ENCODE measurements around the gene ARFIP1.

Gene ARFIP1

DNA sequence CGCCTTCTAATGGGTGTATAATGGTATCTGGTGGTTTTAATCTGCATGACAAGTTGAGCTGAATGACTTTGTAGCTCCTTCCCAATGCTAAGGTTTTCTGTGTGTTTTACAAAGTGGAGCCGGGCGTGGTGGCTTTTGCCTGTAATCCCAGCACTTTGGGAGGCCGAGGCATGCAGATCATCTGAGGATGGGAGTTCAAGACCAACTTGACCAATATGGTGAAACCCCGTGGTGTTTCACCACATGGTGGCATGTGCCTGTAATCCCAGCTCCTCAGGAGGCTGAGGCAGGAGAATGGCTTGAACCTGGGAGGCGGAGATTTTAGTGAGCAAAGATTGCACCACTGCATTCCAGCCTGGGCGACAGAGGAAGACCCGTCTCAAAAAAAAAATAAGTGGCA is 28.9 kb downstream of the ARFIP1 start:
- Histone ChIP-seq H2BK120ac (ENCODE audit: low read depth, low read length) (no peak overlapping the region), H3K27me3 (ENCODE audit: insufficient read depth, low read length, poor library complexity) (no peaks in the 10 kb centered on the region), H4K5ac (ENCODE audit: low read length) (no peak overlapping the region), H4K8ac (ENCODE audit: low read depth, low read length) (no peak overlapping the region), H3K56ac (ENCODE audit: low read length) (no peak overlapping the region), H3K4me2 (ENCODE audit: low read length) (no peak overlapping the region), H3K9ac (ENCODE audit: low read length) (no peak overlapping the region), H3K36me3 (ENCODE audit: control insufficient read depth, insufficient read depth, low read length) (no peaks in the 10 kb centered on the region), H2BK5ac (ENCODE audit: low read length) (no peak overlapping the region), H3K18ac (ENCODE audit: low read length) (no peak overlapping the region), H3K79me2 (ENCODE audit: control insufficient read depth, insufficient read depth, low read length) (peaks cover 10% of the 10 kb centered on the region), H3K79me1 (ENCODE audit: low read length) (peaks cover 4% of the 10 kb centered on the region), H3K4me3 (ENCODE audit: low read length) (no peak overlapping the region), H2BK15ac (replicated peaks; ENCODE audit: low read depth) (no peak overlapping the region), H3K4ac (ENCODE audit: low read depth, low read length) (no peak overlapping the region), H3K4me1 (ENCODE audit: control insufficient read depth, low read depth, low read length) (no peaks in the 10 kb centered on the region), H3K23ac (ENCODE audit: low read length) (no peak overlapping the region), H2AK5ac (ENCODE audit: low read length) (no peak overlapping the region), H3K27ac (ENCODE audit: low read depth, low read length) (no peak overlapping the region)
- WGBS (ENCODE audit: extremely low coverage, insufficient coverage, low lambda C conversion rate) = no CpG with 5 or more reads among the region's 8 CpGs
- peak; percentile 48 for DNase-seq

DNA sequence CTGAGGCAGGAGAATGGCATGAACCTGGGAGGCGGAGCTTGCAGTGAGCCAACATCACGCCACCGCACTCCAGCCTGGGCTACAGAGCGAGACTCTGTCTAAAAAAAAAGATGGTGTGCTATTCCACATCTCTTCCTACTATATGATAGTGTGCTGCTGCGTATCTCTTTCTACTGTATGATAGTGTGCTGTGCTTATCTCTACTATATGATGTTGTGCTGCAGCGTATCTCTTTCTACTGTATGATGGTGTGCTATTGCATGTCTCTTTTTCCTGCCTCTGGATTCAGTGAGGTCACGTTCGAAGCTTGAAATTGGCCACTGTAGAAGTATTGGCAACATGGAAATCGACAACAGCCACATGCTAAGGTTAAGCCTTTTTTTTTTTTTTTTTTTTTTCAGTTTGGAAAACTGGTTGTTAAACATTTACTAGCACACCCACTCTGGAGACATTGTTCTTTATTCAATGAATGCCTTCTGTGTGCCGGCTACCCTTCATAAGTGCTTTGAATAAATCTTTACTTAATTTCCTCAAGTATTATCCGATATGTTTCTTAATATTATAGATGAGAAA is 31.0 kb downstream of the ARFIP1 start:
- Histone ChIP-seq H4K8ac (ENCODE audit: low read depth, low read length) (no peak overlapping the region), H3K4me2 (ENCODE audit: low read length) (no peak overlapping the region), H3K36me3 (ENCODE audit: control insufficient read depth, insufficient read depth, low read length) (no peaks in the 10 kb centered on the region), H3K79me1 (ENCODE audit: low read length) (peaks cover 5% of the 10 kb centered on the region), H2BK15ac (replicated peaks; ENCODE audit: low read depth) (no peak overlapping the region), H3K56ac (ENCODE audit: low read length) (no peak overlapping the region), H2BK5ac (ENCODE audit: low read length) (no peak overlapping the region), H3K27ac (ENCODE audit: low read depth, low read length) (no peak overlapping the region), H3K23ac (ENCODE audit: low read length) (no peak overlapping the region), H2BK120ac (ENCODE audit: low read depth, low read length) (no peak overlapping the region), H4K5ac (ENCODE audit: low read length) (no peak overlapping the region), H3K79me2 (ENCODE audit: control insufficient read depth, insufficient read depth, low read length) (peaks cover 8% of the 10 kb centered on the region), H3K18ac (ENCODE audit: low read length) (no peak overlapping the region), H3K4me1 (ENCODE audit: control insufficient read depth, low read depth, low read length) (no peaks in the 10 kb centered on the region), H3K27me3 (ENCODE audit: insufficient read depth, low read length, poor library complexity) (no peaks in the 10 kb centered on the region), H2AK5ac (ENCODE audit: low read length) (no peak overlapping the region), H3K4me3 (ENCODE audit: low read length) (no peak overlapping the region), H3K4ac (ENCODE audit: low read depth, low read length) (no peak overlapping the region), H3K9ac (ENCODE audit: low read length) (no peak overlapping the region)
- no CpG with 5 or more reads among the region's 11 CpGs for WGBS (ENCODE audit: extremely low coverage, insufficient coverage, low lambda C conversion rate)
- no peak for DNase-seq

DNA sequence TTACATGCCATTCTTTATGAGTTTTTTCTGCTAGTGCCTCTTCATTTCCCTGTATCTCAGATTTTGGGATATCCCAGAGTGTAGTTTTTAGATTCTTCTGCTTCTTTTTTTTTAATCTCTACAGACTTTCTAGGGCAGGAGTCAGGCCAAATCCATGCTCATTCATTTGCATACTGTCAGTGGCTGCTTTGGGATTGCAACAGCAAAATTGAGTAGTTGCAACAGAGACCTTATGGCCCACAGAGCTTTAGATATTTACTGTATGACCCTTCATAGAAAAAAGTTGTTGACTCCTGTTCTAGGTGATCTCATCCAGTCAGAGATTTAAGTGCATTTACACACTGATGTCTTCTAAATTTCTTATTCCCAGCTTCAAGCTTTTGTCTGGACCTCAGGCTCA is 35.3 kb downstream of the ARFIP1 start:
- no peak overlapping the region for H3K27ac ChIP-seq (ENCODE audit: low read depth, low read length)
- H3K9ac ChIP-seq (ENCODE audit: low read length) = no peak overlapping the region
- H2BK15ac ChIP-seq (replicated peaks; ENCODE audit: low read depth) = no peak overlapping the region
- H4K5ac ChIP-seq (ENCODE audit: low read length) = no peak overlapping the region
- H3K4me3 ChIP-seq (ENCODE audit: low read length) = no peak overlapping the region
- H3K27me3 ChIP-seq (ENCODE audit: insufficient read depth, low read length, poor library complexity) = no peaks in the 10 kb centered on the region
- no peak overlapping the region for H3K56ac ChIP-seq (ENCODE audit: low read length)
- H2AK5ac ChIP-seq (ENCODE audit: low read length) = no peak overlapping the region
- no peak overlapping the region for H3K18ac ChIP-seq (ENCODE audit: low read length)
- peaks cover 11% of the 10 kb centered on the region for H3K79me1 ChIP-seq (ENCODE audit: low read length)
- no peak overlapping the region for H2BK120ac ChIP-seq (ENCODE audit: low read depth, low read length)
- DNase-seq = no peak
- no peaks in the 10 kb centered on the region for H3K36me3 ChIP-seq (ENCODE audit: control insufficient read depth, insufficient read depth, low read length)
- H2BK5ac ChIP-seq (ENCODE audit: low read length) = no peak overlapping the region
- H3K79me2 ChIP-seq (ENCODE audit: control insufficient read depth, insufficient read depth, low read length) = peaks cover 3% of the 10 kb centered on the region
- H4K8ac ChIP-seq (ENCODE audit: low read depth, low read length) = no peak overlapping the region
- no peak overlapping the region for H3K4me2 ChIP-seq (ENCODE audit: low read length)
- H3K4ac ChIP-seq (ENCODE audit: low read depth, low read length) = no peak overlapping the region
- no peak overlapping the region for H3K23ac ChIP-seq (ENCODE audit: low read length)
- H3K4me1 ChIP-seq (ENCODE audit: control insufficient read depth, low read depth, low read length) = no peaks in the 10 kb centered on the region

DNA sequence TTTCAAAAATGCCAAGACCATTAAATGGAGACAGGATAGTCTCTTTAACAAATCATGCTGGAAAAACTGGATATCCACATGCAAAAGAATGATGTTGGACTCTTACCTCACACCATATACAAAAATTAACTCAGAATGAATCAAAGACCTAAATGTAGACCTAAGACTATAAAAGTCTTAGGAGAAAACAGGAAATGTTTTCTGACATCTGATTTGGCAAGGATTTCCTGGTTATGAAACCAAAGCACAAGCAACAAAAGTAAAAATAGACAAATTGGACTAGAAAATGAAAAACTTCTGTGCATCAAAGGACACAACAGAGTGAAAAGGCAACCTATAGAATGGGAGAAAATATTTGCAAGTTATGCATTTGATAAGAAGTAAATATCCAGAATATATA is 37.6 kb downstream of the ARFIP1 start:
- H3K4me1 ChIP-seq (ENCODE audit: control insufficient read depth, low read depth, low read length) = no peaks in the 10 kb centered on the region
- H2BK5ac ChIP-seq (ENCODE audit: low read length) = no peak overlapping the region
- H4K5ac ChIP-seq (ENCODE audit: low read length) = no peak overlapping the region
- H2BK120ac ChIP-seq (ENCODE audit: low read depth, low read length) = no peak overlapping the region
- no peaks in the 10 kb centered on the region for H3K27me3 ChIP-seq (ENCODE audit: insufficient read depth, low read length, poor library complexity)
- no peak overlapping the region for H3K4me2 ChIP-seq (ENCODE audit: low read length)
- no peaks in the 10 kb centered on the region for H3K36me3 ChIP-seq (ENCODE audit: control insufficient read depth, insufficient read depth, low read length)
- no peak overlapping the region for H3K4me3 ChIP-seq (ENCODE audit: low read length)
- H2BK15ac ChIP-seq (replicated peaks; ENCODE audit: low read depth) = no peak overlapping the region
- H3K56ac ChIP-seq (ENCODE audit: low read length) = no peak overlapping the region
- DNase-seq = no peak
- no peak overlapping the region for H3K9ac ChIP-seq (ENCODE audit: low read length)
- peaks cover 2% of the 10 kb centered on the region for H3K79me2 ChIP-seq (ENCODE audit: control insufficient read depth, insufficient read depth, low read length)
- H3K79me1 ChIP-seq (ENCODE audit: low read length) = peaks cover 11% of the 10 kb centered on the region
- H3K23ac ChIP-seq (ENCODE audit: low read length) = no peak overlapping the region
- H3K4ac ChIP-seq (ENCODE audit: low read depth, low read length) = no peak overlapping the region
- no peak overlapping the region for H3K18ac ChIP-seq (ENCODE audit: low read length)
- no peak overlapping the region for H2AK5ac ChIP-seq (ENCODE audit: low read length)
- no peak overlapping the region for H4K8ac ChIP-seq (ENCODE audit: low read depth, low read length)
- no peak overlapping the region for H3K27ac ChIP-seq (ENCODE audit: low read depth, low read length)

DNA sequence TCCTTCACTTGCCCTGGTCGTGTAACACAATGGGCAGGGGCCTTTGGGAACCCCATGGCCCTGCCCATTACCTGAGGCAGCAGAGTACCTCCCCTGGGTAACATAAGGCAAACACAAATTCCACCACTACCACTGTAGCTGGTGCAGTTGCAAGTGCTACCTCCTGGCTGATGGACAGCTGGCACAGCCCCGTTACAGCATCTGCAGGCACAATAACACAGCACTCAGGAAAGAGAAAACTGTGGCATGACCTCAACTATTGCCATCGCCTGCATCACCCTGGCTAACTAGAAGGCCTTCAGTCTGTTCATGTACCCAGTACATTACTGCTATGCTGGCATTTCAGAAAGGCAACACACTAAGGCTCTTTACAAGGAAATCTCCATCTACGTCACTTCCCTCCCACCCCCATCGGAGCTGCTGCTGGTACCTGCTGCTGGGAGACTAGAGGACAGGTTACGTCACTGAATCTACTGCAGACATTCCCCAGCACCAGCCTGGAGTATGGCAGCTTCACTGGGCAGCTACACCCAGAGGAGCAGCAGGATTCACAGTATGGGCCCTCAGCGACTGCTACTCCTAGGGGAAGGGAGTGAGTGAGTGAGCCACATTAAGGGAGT is 39.4 kb downstream of the ARFIP1 start:
- Histone ChIP-seq H3K23ac (ENCODE audit: low read length) (no peak overlapping the region), H2BK15ac (replicated peaks; ENCODE audit: low read depth) (no peak overlapping the region), H2AK5ac (ENCODE audit: low read length) (no peak overlapping the region), H3K4ac (ENCODE audit: low read depth, low read length) (no peak overlapping the region), H2BK5ac (ENCODE audit: low read length) (no peak overlapping the region), H3K4me1 (ENCODE audit: control insufficient read depth, low read depth, low read length) (no peaks in the 10 kb centered on the region), H2BK120ac (ENCODE audit: low read depth, low read length) (no peak overlapping the region), H3K4me3 (ENCODE audit: low read length) (no peak overlapping the region), H4K8ac (ENCODE audit: low read depth, low read length) (no peak overlapping the region), H4K5ac (ENCODE audit: low read length) (no peak overlapping the region), H3K56ac (ENCODE audit: low read length) (no peak overlapping the region), H3K27ac (ENCODE audit: low read depth, low read length) (no peak overlapping the region), H3K27me3 (ENCODE audit: insufficient read depth, low read length, poor library complexity) (no peaks in the 10 kb centered on the region), H3K18ac (ENCODE audit: low read length) (no peak overlapping the region), H3K79me2 (ENCODE audit: control insufficient read depth, insufficient read depth, low read length) (peaks cover 2% of the 10 kb centered on the region), H3K36me3 (ENCODE audit: control insufficient read depth, insufficient read depth, low read length) (no peaks in the 10 kb centered on the region), H3K4me2 (ENCODE audit: low read length) (no peak overlapping the region), H3K79me1 (ENCODE audit: low read length) (peaks cover 11% of the 10 kb centered on the region), H3K9ac (ENCODE audit: low read length) (no peak overlapping the region)
- WGBS (ENCODE audit: extremely low coverage, insufficient coverage, low lambda C conversion rate) = no CpG with 5 or more reads among the region's 7 CpGs
- DNase-seq = no peak

DNA sequence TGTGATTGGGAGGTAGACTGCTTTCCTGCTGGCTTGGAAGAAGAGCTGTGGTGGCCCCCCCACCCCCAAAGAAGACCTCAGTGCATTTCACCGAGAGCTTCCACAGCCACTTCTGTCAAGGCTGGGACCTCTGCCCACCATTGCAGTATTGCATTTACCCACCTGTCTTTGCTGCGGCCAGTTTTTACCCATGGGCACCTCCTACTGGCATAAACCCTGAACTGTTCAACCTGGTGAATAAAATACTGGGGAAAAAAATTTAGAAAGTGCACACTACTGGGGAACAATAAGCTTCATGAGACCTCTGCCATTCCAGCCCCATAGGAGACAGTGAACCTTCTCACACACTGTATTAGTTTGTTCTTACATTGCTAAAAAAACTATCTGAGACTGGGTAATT is 40.3 kb downstream of the ARFIP1 start:
- DNase-seq = no peak
- Histone ChIP-seq H3K27me3 (ENCODE audit: insufficient read depth, low read length, poor library complexity) (no peaks in the 10 kb centered on the region), H3K4me1 (ENCODE audit: control insufficient read depth, low read depth, low read length) (no peaks in the 10 kb centered on the region), H3K9ac (ENCODE audit: low read length) (no peak overlapping the region), H2BK5ac (ENCODE audit: low read length) (no peak overlapping the region), H3K79me2 (ENCODE audit: control insufficient read depth, insufficient read depth, low read length) (peaks cover 2% of the 10 kb centered on the region), H3K18ac (ENCODE audit: low read length) (no peak overlapping the region), H2AK5ac (ENCODE audit: low read length) (no peak overlapping the region), H2BK120ac (ENCODE audit: low read depth, low read length) (no peak overlapping the region), H3K79me1 (ENCODE audit: low read length) (peaks cover 7% of the 10 kb centered on the region), H3K56ac (ENCODE audit: low read length) (no peak overlapping the region), H3K4ac (ENCODE audit: low read depth, low read length) (no peak overlapping the region), H3K4me2 (ENCODE audit: low read length) (no peak overlapping the region), H4K5ac (ENCODE audit: low read length) (no peak overlapping the region), H3K36me3 (ENCODE audit: control insufficient read depth, insufficient read depth, low read length) (no peaks in the 10 kb centered on the region), H2BK15ac (replicated peaks; ENCODE audit: low read depth) (no peak overlapping the region), H3K23ac (ENCODE audit: low read length) (no peak overlapping the region), H3K4me3 (ENCODE audit: low read length) (no peak overlapping the region), H4K8ac (ENCODE audit: low read depth, low read length) (no peak overlapping the region), H3K27ac (ENCODE audit: low read depth, low read length) (no peak overlapping the region)
- WGBS (ENCODE audit: extremely low coverage, insufficient coverage, low lambda C conversion rate) = no CpG with 5 or more reads among the region's 2 CpGs
